Neural cell (in vitro differentiated cells): Measurements from ENCODE around the gene ABHD8.

Source experiments
- CTCF ChIP-seq: fragments of 450-650 bp; IDR thresholded peaks from 2 replicates; pipeline ENCODE4 v1.5.1; 2014; ENCODE audit warnings: antibody characterized with exemption, mild to moderate bottlenecking, moderate library complexity; ENCODE audit not compliant: poor library complexity, severe bottlenecking
- EZH2 ChIP-seq: fragments of 200-600, 300-800 bp; shearing (Covaris generic), sonication (generic); IDR thresholded peaks from 2 replicates; pipeline ENCODE4 v1.6.1; 2014; ENCODE audit warnings: antibody characterized with exemption, low read length, borderline replicate concordance, mild to moderate bottlenecking; ENCODE audit not compliant: insufficient read depth, poor library complexity, severe bottlenecking
- RAD21 ChIP-seq: fragments of 450-650 bp; conservative IDR thresholded peaks from 2 replicates; pipeline ENCODE4 v1.6.1; 2014; ENCODE audit warnings: antibody characterized with exemption, mild to moderate bottlenecking, moderate library complexity
- REST ChIP-seq: IDR thresholded peaks from 2 replicates; pipeline ENCODE4 v1.6.1; 2012; ENCODE audit warnings: borderline replicate concordance

- TF ChIP-seq RAD21: no peak
- TF ChIP-seq REST: no peak
- TF ChIP-seq CTCF: no peak
- no peak for TF ChIP-seq EZH2
Observed at GRCh38 chr19:17309965-17310461, 6.8 kb upstream of the ABHD8 start.
